ENCODE data around the gene PDE6D. TPM values are rescaled to one million over a fixed set of nuclear protein-coding genes. Genes with fewer than 3 reads are reported as not detected.

Gene PDE6D
- polyA plus RNA-seq, 3 donors: 28.4 to 54.6 (median 50.5) TPM

- peak overlapping the region; percentile 70 for H3K9ac ChIP-seq (ENCODE audit: insufficient read depth, low read length, poor library complexity, severe bottlenecking)
- peak overlapping the region; percentile 87 to 94 for H3K4me3 Mint-ChIP-seq
- no peaks in the 10 kb centered on the region for H3K27me3 ChIP-seq (ENCODE audit: control insufficient read depth in 2 of 2, insufficient read depth in 2 of 2, low read length in 2 of 2)
- H3K4me1 Mint-ChIP-seq: peaks cover 38% of the 10 kb centered on the region
- 20% methylated on average over 11 of the region's 11 CpGs for WGBS (ENCODE audit: insufficient coverage)
- intact Hi-C loops (cut with micrococcal nuclease): loop anchor here (5.0 to 10.0 kb wide), 3 partner anchors 82 to 175 kb away; partner anchors contain the start of genes DIS3L2 (in 2 of the 2) and PTMA (in 1 of the 2)
- H3K36me3 ChIP-seq (replicated peaks in 1 of 2; ENCODE audit: control insufficient read depth in 1 of 2, insufficient read depth in 2 of 2, low read length in 2 of 2): peaks cover 26 to 37% of the 10 kb centered on the region in 2 donors
- peaks cover 0 to 4% (median 0%) of the 10 kb centered on the region in 3 donors for H3K27me3 Mint-ChIP-seq (ENCODE audit: low read depth in 3 of 3)
- peak overlapping the region; percentile 59 to 88 (median 77) for H3K4me3 ChIP-seq (replicated peaks in 1 of 3; ENCODE audit: low read depth in 2 of 3, low read length in 3 of 3)
- no peaks in the 10 kb centered on the region for H3K9me3 Mint-ChIP-seq
- H3K4me2 ChIP-seq (replicated peaks; ENCODE audit: extremely low read depth, low read length, poor library complexity, severe bottlenecking): peak overlapping the region; percentile 81
- no peak for TF ChIP-seq CTCF (IDR thresholded peaks at IDR 0.05)
- DNase-seq: no peak
- H3K36me3 Mint-ChIP-seq: peaks cover 31 to 36% of the 10 kb centered on the region in 2 donors
- H3K9me3 ChIP-seq (replicated peaks in 1 of 2; ENCODE audit: control insufficient read depth in 1 of 2, insufficient read depth in 1 of 2, low read length in 2 of 2): no peaks in the 10 kb centered on the region
- H4K20me1 ChIP-seq (ENCODE audit: insufficient read depth, low read length): peaks cover 39% of the 10 kb centered on the region
- peaks cover 24 to 39% of the 10 kb centered on the region in 2 donors for H3K4me1 ChIP-seq (ENCODE audit: control insufficient read depth in 1 of 2, insufficient read depth in 2 of 2, low read length in 2 of 2)
- peak overlapping the region; percentile 83 for H2AFZ ChIP-seq (ENCODE audit: insufficient read depth, low read depth, low read length, poor library complexity, severe bottlenecking)
- H3K79me2 ChIP-seq (ENCODE audit: insufficient read depth, low read length): peaks cover 85% of the 10 kb centered on the region
- peak overlapping the region; percentile 22 to 85 (median 77) for H3K27ac Mint-ChIP-seq
- H3K27ac ChIP-seq (ENCODE audit: low read depth in 1 of 2, low read length in 2 of 2): peak overlapping the region in 1 of 2 donors; percentile 70
These were observed 5.8 kb upstream of the PDE6D start for GRCh38 chr2:231786917-231787292.

- Histone ChIP-seq H3K27ac (ENCODE audit: low read depth in 1 of 2, low read length in 2 of 2) (peak within 1 kb of the TSS in 1 of 2 donors; percentile 70), H3K9me3 (replicated peaks in 1 of 2; ENCODE audit: control insufficient read depth in 1 of 2, insufficient read depth in 1 of 2, low read length in 2 of 2) (no peaks in the 10 kb centered on the region), H3K79me2 (ENCODE audit: insufficient read depth, low read length) (peaks cover 80% of the 10 kb centered on the region), H3K4me2 (replicated peaks; ENCODE audit: extremely low read depth, low read length, poor library complexity, severe bottlenecking) (peak within 1 kb of the TSS; percentile 81), H3K36me3 (replicated peaks in 1 of 2; ENCODE audit: control insufficient read depth in 1 of 2, insufficient read depth in 2 of 2, low read length in 2 of 2) (peaks cover 20 to 32% of the 10 kb centered on the region in 2 donors), H2AFZ (ENCODE audit: insufficient read depth, low read depth, low read length, poor library complexity, severe bottlenecking) (peak within 1 kb of the TSS; percentile 83), H3K4me1 (ENCODE audit: control insufficient read depth in 1 of 2, insufficient read depth in 2 of 2, low read length in 2 of 2) (peaks cover 24 to 40% of the 10 kb centered on the region in 2 donors), H3K27me3 (ENCODE audit: control insufficient read depth in 2 of 2, insufficient read depth in 2 of 2, low read length in 2 of 2) (no peaks in the 10 kb centered on the region), H4K20me1 (ENCODE audit: insufficient read depth, low read length) (peaks cover 34% of the 10 kb centered on the region), H3K9ac (ENCODE audit: insufficient read depth, low read length, poor library complexity, severe bottlenecking) (peak within 1 kb of the TSS; percentile 70), H3K4me3 (replicated peaks in 1 of 3; ENCODE audit: low read depth in 2 of 3, low read length in 3 of 3) (peak within 1 kb of the TSS; percentile 59 to 88 (median 77))
- Mint-ChIP-seq H3K4me1 (peaks cover 40% of the 10 kb centered on the region), H3K9me3 (no peaks in the 10 kb centered on the region), H3K27me3 (ENCODE audit: low read depth in 3 of 3) (peaks cover 0 to 4% (median 0%) of the 10 kb centered on the region in 3 donors), H3K4me3 (peak within 1 kb of the TSS; percentile 87 to 94), H3K27ac (peak within 1 kb of the TSS; percentile 51 to 85 (median 77)), H3K36me3 (peaks cover 26 to 30% of the 10 kb centered on the region in 2 donors)
- peak; percentile 69 to 76 (median 73) for DNase-seq
- under 1% methylated on average over 62 of the region's 69 CpGs for WGBS (ENCODE audit: insufficient coverage)
- TF ChIP-seq CTCF (IDR thresholded peaks at IDR 0.05): peak; percentile 52
- intact Hi-C loops (cut with micrococcal nuclease): loop anchor here (5.0 to 10.0 kb wide), 3 partner anchors 82 to 176 kb away; partner anchors contain the start of genes DIS3L2 (in 2 of the 2) and PTMA (in 1 of the 2)
These were observed 5.3 kb upstream of the PDE6D start, which contains the start of gene COPS7B for GRCh38 chr2:231786177-231786916. TSS of gene COPS7B (plus strand) at chr2:231786445. CDS start at chr2:231788571, 2,126 bp downstream.
